ENCODE data around the gene ZRSR2. TPM values are rescaled to one million over a fixed set of nuclear protein-coding genes. Genes with fewer than 3 reads are reported as not detected.

The ZRSR2 gene, protein sequence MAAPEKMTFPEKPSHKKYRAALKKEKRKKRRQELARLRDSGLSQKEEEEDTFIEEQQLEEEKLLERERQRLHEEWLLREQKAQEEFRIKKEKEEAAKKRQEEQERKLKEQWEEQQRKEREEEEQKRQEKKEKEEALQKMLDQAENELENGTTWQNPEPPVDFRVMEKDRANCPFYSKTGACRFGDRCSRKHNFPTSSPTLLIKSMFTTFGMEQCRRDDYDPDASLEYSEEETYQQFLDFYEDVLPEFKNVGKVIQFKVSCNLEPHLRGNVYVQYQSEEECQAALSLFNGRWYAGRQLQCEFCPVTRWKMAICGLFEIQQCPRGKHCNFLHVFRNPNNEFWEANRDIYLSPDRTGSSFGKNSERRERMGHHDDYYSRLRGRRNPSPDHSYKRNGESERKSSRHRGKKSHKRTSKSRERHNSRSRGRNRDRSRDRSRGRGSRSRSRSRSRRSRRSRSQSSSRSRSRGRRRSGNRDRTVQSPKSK
- total RNA-seq (2021; ENCODE audit: unreplicated experiment): 3.0 TPM
- polyA plus RNA-seq (2012; ENCODE audit: insufficient read length): 4.0 TPM
- Bru-seq, nascent RNA: percentile 52 among the genes with signal in this experiment
- percentile 54 among the genes with signal in this experiment for BruChase-seq, experiment 1, labeled RNA remaining after a 2-hour chase
- BruChase-seq, experiment 2, labeled RNA remaining after a 6-hour chase: percentile 55 among the genes with signal in this experiment
- long read RNA-seq, partial matches to known transcripts: 0 of 10 reads
- long read RNA-seq, other reads (novel, unspliced or antisense): 7 of 10 reads

DNA sequence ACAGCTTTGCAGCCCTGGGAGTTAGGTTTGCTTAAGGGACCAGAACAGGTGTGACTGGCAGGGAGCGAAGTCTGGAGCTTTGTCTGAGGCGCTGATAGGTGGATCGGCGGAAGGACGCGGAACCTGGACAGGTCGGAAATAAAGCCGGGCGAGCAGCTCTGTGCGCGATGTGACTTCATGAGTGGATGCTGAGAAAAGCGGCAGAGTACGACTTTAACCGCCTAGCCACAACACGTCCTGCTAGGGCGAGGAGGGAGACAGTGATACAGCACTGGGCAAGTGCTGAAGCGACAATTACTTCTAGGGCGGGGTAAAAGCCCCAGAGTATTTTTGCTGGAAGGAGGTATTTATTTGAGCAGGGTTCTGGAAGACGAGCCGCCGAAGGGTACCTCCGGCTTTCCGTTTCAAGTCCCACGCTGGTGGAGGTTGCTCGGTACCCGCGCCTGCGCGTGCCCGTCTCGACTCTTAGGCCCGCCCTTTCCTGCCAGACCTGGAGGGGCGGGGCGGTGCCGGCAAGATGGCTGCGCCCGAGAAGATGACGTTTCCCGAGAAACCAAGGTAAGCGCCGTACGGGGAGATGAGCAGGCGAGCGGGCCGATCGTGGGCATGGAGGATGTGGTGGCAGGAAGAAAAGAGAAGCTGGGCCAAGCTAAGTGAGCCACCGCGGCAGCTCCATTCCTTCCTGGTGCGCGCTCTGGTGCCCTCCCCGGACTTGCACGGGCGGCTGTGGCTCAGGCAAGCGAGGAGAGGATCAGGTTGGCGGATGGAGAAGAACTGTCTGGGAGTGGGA lies at the start of gene ZRSR2:
Gene ZRSR2, plus strand, starts transcription at position 506 of the 790 bp plus-strand sequence. Its CDS starts 12 bp downstream, at position 518.
- TF ChIP-seq TCF7L2 (IDR thresholded peaks at IDR 0.05; ENCODE audit: low read depth, low read length) (no peak), SIN3A (IDR thresholded peaks at IDR 0.05; ENCODE audit: borderline replicate concordance, insufficient read depth, low read depth, low read length) (no peak), POLR2AphosphoS5 (IDR thresholded peaks at IDR 0.05; ENCODE audit: low read depth, low read length) (peak; percentile 46; the same call in 1 of the 2 replicates)
- TF ChIP-seq, protein P1, sequence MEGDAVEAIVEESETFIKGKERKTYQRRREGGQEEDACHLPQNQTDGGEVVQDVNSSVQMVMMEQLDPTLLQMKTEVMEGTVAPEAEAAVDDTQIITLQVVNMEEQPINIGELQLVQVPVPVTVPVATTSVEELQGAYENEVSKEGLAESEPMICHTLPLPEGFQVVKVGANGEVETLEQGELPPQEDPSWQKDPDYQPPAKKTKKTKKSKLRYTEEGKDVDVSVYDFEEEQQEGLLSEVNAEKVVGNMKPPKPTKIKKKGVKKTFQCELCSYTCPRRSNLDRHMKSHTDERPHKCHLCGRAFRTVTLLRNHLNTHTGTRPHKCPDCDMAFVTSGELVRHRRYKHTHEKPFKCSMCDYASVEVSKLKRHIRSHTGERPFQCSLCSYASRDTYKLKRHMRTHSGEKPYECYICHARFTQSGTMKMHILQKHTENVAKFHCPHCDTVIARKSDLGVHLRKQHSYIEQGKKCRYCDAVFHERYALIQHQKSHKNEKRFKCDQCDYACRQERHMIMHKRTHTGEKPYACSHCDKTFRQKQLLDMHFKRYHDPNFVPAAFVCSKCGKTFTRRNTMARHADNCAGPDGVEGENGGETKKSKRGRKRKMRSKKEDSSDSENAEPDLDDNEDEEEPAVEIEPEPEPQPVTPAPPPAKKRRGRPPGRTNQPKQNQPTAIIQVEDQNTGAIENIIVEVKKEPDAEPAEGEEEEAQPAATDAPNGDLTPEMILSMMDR (IDR thresholded peaks at IDR 0.05): no peak
- TF ChIP-seq, protein P2, sequence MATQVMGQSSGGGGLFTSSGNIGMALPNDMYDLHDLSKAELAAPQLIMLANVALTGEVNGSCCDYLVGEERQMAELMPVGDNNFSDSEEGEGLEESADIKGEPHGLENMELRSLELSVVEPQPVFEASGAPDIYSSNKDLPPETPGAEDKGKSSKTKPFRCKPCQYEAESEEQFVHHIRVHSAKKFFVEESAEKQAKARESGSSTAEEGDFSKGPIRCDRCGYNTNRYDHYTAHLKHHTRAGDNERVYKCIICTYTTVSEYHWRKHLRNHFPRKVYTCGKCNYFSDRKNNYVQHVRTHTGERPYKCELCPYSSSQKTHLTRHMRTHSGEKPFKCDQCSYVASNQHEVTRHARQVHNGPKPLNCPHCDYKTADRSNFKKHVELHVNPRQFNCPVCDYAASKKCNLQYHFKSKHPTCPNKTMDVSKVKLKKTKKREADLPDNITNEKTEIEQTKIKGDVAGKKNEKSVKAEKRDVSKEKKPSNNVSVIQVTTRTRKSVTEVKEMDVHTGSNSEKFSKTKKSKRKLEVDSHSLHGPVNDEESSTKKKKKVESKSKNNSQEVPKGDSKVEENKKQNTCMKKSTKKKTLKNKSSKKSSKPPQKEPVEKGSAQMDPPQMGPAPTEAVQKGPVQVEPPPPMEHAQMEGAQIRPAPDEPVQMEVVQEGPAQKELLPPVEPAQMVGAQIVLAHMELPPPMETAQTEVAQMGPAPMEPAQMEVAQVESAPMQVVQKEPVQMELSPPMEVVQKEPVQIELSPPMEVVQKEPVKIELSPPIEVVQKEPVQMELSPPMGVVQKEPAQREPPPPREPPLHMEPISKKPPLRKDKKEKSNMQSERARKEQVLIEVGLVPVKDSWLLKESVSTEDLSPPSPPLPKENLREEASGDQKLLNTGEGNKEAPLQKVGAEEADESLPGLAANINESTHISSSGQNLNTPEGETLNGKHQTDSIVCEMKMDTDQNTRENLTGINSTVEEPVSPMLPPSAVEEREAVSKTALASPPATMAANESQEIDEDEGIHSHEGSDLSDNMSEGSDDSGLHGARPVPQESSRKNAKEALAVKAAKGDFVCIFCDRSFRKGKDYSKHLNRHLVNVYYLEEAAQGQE (IDR thresholded peaks at IDR 0.05; ENCODE audit: insufficient read depth in 1 of 2, low read depth in 2 of 2, low read length in 1 of 2): no peak
- no TSS peak for BruUV-seq (replicated peaks)
- CTCF ChIA-PET: no interaction called here
- H3K36me3 ChIP-seq (ENCODE audit: control insufficient read depth, insufficient read depth, low read length): no peaks in the 10 kb centered on the region
- H3K4me3 ChIP-seq (ENCODE audit: low read depth in 2 of 2, low read length in 2 of 2): peak within 1 kb of the TSS; percentile 71 to 73
- no peaks in the 10 kb centered on the region for H3K4me1 ChIP-seq (ENCODE audit: control insufficient read depth, insufficient read depth, low read length)
- DNase-seq (ENCODE audit: low read depth, low spot score) (peak; percentile 8), ATAC-seq (peak; percentile 98)
- intact Hi-C loops (cut with micrococcal nuclease; ENCODE audit: unreplicated experiment) (no loop called here), in situ Hi-C loops (cut with HindIII; ENCODE audit: low pct_unique_long_range_greater_than_20kb, low sequenced_read_pairs) (no loop called here)
- H3K27me3 ChIP-seq (ENCODE audit: control insufficient read depth, insufficient read depth, low read length): no peaks in the 10 kb centered on the region
- peak within 1 kb of the TSS; percentile 74 for H3K27ac ChIP-seq (ENCODE audit: low read length)
- no peaks in the 10 kb centered on the region for H3K9me3 ChIP-seq (ENCODE audit: control insufficient read depth, insufficient read depth, low read depth, low read length)
- POLR2A ChIA-PET: no interaction called here

DNA sequence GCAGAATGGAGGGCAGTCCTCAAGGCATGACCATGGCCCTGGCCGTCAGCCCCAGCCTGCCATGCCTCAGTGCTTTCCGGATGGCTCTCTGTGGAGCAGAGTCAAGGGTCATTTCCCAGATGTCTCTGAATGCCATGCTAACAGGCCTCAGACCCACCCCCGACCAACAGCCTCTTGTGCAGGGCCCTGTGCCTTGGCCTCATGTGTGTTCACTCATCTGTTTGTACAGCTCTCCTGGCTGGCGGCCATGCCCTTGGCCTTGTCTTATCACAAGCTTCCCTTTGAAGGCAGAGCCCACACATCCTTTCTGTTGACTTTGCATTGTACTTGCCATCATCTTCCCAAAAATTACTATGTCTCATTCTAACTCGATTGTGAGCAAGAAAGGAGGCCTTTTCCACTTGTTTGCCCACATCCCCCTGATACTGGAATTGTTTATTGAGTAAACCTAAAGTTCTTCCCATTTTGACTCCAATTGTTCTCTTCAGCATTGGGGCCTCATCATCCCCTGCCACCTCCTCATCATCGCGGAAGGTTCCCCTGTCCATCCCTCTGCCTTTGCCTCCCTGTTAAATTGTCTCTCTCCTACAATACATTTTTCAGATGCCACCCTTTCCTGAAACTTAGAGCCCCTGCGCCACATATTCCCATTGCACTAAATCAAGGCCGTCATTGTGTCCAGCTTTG lies 46.0 kb upstream of the ZRSR2 start:
- ATAC-seq: no peak
- BruUV-seq (replicated peaks): no TSS peak
- Histone ChIP-seq H3K27ac (ENCODE audit: low read length) (no peak overlapping the region), H3K27me3 (ENCODE audit: control insufficient read depth, insufficient read depth, low read length) (no peaks in the 10 kb centered on the region), H3K4me1 (ENCODE audit: control insufficient read depth, insufficient read depth, low read length) (no peaks in the 10 kb centered on the region), H3K9me3 (ENCODE audit: control insufficient read depth, insufficient read depth, low read depth, low read length) (no peaks in the 10 kb centered on the region), H3K36me3 (ENCODE audit: control insufficient read depth, insufficient read depth, low read length) (no peaks in the 10 kb centered on the region), H3K4me3 (ENCODE audit: low read depth in 2 of 2, low read length in 2 of 2) (no peak overlapping the region)
- POLR2A ChIA-PET: no interaction called here
- intact Hi-C loops (cut with micrococcal nuclease; ENCODE audit: unreplicated experiment): no loop called here
- in situ Hi-C loops (cut with HindIII; ENCODE audit: low pct_unique_long_range_greater_than_20kb, low sequenced_read_pairs): no loop called here
- CTCF ChIA-PET: no interaction called here
- TF ChIP-seq POLR2AphosphoS5 (IDR thresholded peaks at IDR 0.05; ENCODE audit: low read depth, low read length) (no peak), TCF7L2 (IDR thresholded peaks at IDR 0.05; ENCODE audit: low read depth, low read length) (no peak), SIN3A (IDR thresholded peaks at IDR 0.05; ENCODE audit: borderline replicate concordance, insufficient read depth, low read depth, low read length) (no peak)
- TF ChIP-seq, protein P2 (IDR thresholded peaks at IDR 0.05; ENCODE audit: insufficient read depth in 1 of 2, low read depth in 2 of 2, low read length in 1 of 2): no peak
- TF ChIP-seq, protein P1 (IDR thresholded peaks at IDR 0.05): no peak
- DNase-seq (ENCODE audit: low read depth, low spot score): no peak
